A549 treated with Hydrocortisone at 1 μM for 4 hours (cell line): Measurements from ENCODE around the gene OR9Q2. TPM values are rescaled to one million over a fixed set of nuclear protein-coding genes. Genes with fewer than 3 reads are reported as not detected.

Source experiments
- total RNA-seq: library from RNA; stranded (reverse); fragments of 200-300 nt; extraction: Qiagen RNA extraction; gene quantifications from 5 replicates; pipeline ENCODE4 v1.2.3, GENCODE V29; 2022

Gene OR9Q2, protein sequence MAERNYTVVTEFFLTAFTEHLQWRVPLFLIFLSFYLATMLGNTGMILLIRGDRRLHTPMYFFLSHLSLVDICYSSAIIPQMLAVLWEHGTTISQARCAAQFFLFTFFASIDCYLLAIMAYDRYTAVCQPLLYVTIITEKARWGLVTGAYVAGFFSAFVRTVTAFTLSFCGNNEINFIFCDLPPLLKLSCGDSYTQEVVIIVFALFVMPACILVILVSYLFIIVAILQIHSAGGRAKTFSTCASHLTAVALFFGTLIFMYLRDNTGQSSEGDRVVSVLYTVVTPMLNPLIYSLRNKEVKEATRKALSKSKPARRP
- not detected in 5 replicates for total RNA-seq

DNA sequence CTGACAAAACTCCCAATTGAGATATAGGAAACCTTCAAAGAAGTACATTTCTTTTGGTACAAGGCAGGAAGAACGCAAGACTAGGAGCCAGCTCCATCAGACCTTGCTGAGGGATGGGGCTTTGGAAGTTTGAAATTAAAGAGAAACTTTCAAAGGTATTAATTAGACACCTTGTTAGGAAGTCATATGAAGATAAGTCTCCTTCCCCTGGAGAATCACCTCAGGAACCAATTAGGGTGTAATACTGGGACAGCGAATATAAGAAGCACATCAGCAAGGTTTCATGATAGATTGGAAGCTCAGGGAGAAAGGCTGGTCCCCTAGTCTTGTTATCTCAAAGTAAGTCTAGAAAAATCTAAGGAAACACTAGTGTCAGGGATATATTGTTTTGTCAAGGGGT lies at the start of gene OR9Q2:
Gene OR9Q2 (plus strand): TSS at position 301 of the 400 bp plus-strand sequence. CDS start 1,421 bp downstream, outside the sequence.

DNA sequence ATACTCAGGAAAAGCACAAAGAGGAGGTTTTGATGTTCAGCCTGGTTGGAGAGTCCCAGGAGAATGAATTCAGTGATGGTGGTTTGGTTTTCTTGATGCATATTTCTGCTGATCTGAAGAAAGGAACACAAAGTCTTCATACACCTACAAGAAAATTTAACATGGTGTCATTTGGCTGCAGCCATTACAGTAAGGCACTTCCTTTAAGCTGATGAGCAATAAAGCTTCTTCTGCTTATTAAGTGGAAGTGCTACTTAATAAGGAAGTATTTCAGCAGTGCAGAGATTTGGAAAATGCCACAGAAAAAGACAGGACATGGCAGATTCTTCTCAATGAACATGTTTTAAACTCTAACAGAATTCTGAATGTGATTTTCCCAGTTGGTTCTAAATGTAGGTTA lies 15.2 kb downstream of the OR9Q2 start, which contains the start of gene OR1S2:
Gene OR1S2 (minus strand): TSS at position 101 of the 400 bp plus-strand sequence. CDS start 0 bp downstream, at position 101.

DNA sequence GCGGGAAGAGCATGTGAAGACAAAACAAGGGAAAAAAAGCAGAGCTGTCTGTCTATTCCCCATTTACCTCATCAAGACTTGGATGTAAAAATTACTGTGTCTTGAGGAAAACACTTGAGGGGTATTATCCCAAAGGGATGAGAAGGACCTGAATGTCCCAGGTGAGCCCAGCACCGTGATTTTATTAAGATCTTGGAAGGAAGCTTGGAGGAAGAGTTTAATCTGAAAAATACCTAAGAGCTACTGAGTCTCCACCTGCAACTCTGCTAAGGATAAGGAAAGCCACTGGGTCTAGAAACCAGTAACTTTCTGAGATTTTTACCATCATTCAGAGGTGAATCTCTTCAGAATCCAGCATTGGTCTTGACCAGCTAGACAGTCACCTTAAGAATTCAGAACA lies 23.6 kb downstream of the OR9Q2 start, which contains the start of gene OR1S1:
Gene OR1S1 (plus strand): TSS at position 301 of the 400 bp plus-strand sequence.

Other genes with a start within 250 kb of the OR9Q2 start
- gene OR9Q1, start 165.2 kb upstream of the OR9Q2 start, total RNA-seq = not detected in 5 replicates
- not detected in 5 replicates for gene OR6Q1, start 158.1 kb upstream of the OR9Q2 start, total RNA-seq
- not detected in 5 replicates for gene OR9I1, start 63.5 kb upstream of the OR9Q2 start, total RNA-seq
- not detected in 5 replicates for gene OR1S2, start 15.1 kb downstream of the OR9Q2 start, total RNA-seq
- gene OR1S1, start 23.6 kb downstream of the OR9Q2 start, total RNA-seq = not detected in 5 replicates
- not detected in 5 replicates for gene OR10Q1, start 39.8 kb downstream of the OR9Q2 start, total RNA-seq
- gene OR10W1, start 79.2 kb downstream of the OR9Q2 start, total RNA-seq = not detected in 5 replicates
- not detected in 5 replicates for gene OR5B17, start 170.0 kb downstream of the OR9Q2 start, total RNA-seq
- gene OR5B3, start 217.8 kb downstream of the OR9Q2 start, total RNA-seq = not detected in 5 replicates
- not detected in 5 replicates for gene OR5B2, start 239.1 kb downstream of the OR9Q2 start, total RNA-seq